Lung microvascular endothelial cell (primary cell): Measurements from ENCODE around the gene RAD50. TPM values are rescaled to one million over a fixed set of nuclear protein-coding genes. Genes with fewer than 3 reads are reported as not detected.
"Not testable (repeated sequence)": the region's sequence is repeated elsewhere in the genome, so short reads cannot be mapped to it uniquely, and the experiment has no call there.

Experiments
- DNase-seq, 2 donors: peaks; one replicate each; pipeline versions ENCODE4 v3.0.0 to v3.0.0-alpha.2; 2010; ENCODE audit warnings: low read depth in 2 of 2
- total RNA-seq: library from RNA; depleted of rRNA; stranded (reverse); fragments of >200 nt; gene quantifications from 2 replicates; pipeline ENCODE4 v1.2.1, GENCODE V29; 2014

RAD50 gene
- total RNA-seq, 1 donor from 2014 or later, result 6.0 TPM

DNA sequence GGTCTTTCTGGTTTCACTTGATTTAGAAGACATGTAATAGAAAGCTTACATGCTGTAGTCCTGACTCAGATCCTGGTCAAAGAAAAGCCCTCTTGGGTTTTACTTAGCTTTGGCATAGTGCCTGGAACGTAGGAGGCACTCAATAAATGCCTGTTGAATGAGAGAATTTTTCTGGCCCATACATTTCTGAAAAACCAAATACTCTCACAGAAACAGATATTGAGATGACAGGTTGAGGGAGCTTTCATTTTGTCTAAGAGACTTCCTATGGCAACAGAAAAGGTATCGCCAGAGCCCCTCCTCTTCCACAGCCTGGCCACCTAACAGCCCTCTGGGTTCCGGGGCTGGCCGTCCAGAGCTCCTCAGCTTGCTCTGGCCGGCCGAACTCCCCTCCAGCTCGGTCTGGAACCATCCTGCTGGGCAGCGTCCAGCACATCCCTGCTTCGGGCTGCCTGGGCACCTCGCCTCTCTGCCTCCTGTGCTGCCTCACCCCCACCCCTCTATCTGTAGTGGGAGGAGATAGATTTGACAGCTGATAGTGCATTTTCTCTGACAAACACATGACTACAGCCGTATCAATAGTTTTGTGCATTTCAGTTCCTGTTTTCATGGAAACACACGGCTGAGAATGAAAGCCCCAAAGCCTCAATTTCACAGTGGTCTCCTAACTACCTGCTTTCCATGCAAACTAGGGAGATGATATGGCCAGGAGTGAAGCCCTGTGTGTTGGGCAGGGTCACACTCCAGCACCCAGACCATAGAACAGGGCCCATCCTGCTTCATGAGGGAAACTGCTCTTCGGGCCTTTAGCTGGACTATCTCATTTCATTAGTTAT, 118.1 kb downstream of the RAD50 start:
- DNase-seq, result peak; percentile 40 to 90

DNA sequence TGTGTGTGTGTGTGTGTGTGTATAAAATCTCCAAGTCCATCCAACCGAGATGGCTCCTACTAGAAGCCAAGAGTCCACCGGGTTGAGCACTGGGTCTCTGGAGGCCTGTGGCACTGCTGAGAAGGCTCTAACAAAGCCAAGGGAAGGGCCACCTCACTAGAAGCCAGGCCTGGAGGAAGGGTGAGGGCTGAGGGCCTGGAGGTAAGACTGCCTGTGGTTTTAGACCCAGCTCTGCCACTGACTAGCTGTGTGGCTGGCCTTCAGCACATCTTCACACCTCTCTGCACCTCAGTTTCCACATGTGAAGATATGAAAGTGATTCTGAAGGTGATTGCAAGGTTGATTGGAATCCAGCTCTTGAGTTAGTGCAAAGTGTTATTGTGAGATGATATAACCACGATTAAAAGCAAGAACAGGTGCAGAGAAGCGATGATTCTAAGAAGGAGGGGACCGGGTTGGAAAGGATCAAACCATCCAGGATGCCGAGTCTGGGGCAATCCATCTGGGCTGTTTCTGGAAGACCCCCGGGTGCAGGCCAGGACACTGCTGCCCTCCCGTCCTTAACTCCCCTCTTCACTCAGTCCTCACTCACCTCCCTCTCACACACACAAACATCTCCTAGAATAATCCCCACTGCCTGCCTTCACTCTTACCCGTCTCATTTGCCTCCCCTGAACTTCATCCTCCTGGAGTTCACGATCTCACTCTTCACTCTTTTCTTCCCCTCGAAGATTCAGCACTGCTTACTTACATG, 119.3 kb downstream of the RAD50 start:
- DNase-seq, result no peak

DNA sequence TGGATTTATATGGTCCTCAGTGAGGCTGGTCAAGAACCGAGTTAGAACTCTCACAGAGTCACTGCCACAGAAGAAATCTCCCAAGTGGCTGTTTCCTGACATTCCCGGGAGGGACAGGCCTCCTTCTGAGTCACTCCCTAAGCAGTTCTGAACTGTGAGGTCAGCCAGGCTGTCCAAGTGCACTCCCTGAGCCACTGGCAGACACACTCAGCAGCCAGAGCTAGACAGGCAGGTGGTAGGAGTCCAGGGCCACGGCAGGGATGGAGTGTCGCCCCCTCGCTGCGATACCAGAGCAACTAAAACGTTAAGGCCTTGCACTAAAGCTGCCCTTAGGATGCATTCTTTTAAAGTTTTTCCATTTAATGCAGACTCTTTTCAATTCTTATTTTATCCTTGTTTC, 120.4 kb downstream of the RAD50 start:
- peak in 1 of 2 donors; percentile 90 for DNase-seq

DNA sequence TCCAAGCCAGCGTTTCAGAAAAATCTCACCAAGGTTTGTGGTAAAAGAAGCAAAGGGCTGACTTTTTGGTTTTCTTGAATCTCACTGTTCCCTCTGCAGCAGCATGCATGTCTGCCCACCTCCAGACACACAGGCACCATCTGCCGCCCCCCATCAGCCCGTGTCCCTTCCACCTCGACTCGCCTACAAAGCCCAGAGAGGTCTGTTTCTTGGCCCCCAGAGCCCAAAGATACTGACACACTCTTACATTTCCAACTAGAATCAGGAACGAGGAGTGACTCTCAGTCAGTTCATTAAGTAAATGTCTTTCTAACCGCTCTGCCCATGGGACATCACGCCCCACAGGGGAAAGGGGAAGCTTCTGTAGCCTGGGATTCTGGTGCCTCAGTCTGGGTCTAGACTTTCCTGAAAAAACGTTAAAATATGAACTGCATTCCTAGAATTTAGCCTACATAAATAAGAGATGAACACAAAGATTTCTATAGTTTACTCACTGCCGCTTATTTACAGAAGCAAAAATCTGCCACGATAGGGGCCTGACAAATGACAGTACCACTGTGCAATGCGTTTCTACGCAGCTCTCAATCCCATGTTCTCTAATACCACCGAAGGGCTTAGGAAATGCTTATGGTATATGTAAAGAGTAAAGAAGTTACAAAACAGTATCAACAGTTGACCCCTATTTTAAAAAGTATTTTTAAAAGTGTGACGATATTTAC, 121.1 kb downstream of the RAD50 start:
- no peak for DNase-seq

DNA sequence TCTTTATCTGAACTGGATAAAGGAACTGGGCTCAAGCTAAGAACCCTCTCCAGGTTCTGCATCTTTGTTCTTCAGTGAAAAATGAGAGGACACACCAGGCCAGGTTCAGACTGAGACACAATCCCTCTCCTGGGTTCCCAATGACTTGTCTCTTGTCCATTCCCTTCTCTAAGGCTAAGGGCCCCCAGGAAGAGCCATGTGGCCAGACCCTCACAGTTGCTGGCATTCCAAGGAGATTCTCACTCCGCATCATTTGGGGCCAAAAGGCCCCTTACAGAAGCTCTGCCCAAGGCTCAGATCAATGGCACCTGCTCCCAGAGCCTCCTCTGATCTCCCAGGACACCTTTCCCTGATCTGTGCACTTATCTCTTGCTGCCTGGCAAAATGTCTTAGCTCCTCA, 122.0 kb downstream of the RAD50 start:
- DNase-seq, result no peak

DNA sequence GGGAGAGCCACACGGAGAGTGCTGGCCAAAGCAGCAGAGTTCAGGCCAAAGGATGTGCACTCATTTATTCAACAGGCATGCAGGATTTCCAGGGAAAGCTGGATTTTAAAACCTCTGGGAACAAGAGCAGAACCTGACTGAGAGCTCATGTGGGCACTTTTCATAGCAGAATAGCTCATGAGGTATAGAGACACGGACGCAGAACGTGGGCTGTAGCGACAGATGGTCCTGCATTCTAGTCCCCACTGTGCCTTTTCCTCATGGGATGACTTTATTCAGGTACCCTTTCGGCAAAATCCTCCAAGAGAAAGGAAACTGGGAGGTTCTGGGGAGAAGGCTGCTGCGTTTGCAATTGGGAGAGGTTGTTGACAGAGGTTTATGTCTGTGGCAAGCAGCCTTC, 122.4 kb downstream of the RAD50 start:
- no peak for DNase-seq

DNA sequence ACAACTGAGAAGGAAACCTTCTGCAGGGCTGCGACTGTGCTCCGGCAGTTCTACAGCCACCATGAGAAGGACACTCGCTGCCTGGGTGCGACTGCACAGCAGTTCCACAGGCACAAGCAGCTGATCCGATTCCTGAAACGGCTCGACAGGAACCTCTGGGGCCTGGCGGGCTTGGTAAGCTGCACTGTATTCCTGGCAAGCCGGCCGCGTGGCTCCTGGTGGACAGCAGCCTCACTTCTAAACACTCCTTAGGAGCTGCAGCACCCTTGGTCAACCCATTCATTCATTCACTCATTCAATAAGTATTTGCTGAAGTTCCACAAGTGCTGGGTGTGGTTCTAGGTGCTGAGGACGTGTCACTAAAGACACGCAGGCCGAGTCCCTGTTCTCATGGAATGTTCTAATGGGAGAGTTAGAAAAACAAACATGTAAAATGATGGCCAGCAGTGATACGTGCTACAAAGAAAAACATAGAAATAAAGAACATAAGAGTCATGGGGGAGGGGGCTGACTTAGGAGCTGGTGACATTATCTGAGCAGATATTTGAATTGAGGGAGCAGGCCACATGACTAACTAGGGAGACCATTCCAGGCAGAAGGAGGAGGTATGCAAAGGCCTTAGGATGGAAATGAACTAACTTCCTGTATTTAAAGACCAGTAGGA, 123.1 kb downstream of the RAD50 start:
- peak; percentile 6 to 18 for DNase-seq

DNA sequence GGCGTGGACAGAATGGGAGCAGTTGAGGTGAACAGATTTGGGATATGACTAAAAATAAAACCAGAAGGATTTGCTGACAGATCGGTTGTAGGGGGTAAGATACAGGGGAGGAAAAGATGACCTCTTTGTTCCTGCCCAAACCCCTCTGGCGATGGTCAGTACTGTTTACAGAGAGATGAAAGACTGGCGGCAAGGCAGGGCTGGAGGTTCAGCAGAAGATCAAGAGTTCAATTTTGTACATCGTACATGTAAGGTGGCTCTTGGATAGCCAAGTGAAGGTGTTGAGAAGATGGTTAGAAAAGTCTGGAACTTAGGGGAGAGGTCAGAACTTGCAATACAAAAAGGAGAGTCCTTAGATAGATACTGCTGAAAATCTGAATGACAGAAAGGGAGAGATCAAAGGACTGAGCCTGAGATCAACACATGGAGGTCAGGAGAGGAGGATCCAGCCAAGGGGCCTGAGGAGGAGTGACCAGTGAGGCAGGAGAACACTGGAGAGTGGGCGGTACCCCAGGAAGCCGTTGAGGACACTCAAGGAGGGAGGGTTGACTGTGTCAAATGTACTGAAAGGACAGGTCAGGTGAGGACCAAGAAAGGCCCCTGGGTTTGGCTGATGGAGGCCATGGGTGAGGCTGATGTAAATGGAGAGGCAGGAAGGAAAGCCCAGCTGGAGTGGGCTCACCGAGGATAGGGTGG, 124.2 kb downstream of the RAD50 start:
- DNase-seq, result no peak

DNA sequence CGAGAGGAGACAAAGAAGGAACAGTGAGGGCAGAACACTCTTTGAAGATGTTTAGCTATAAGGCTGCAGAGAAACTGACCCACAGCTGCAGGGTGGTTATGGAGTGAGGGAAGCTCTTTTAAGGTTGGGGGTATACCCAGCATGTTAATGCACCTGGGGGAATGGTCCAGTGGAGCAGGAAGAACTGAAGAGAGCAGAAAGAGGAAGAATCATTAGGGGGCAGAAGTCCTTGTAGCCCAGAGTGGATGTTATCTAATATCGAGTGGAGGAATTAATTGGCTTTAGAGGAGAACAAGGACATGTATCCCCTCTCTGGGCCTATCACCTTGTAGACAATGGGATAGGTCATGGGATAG, 124.7 kb downstream of the RAD50 start:
- DNase-seq, result no peak

DNA sequence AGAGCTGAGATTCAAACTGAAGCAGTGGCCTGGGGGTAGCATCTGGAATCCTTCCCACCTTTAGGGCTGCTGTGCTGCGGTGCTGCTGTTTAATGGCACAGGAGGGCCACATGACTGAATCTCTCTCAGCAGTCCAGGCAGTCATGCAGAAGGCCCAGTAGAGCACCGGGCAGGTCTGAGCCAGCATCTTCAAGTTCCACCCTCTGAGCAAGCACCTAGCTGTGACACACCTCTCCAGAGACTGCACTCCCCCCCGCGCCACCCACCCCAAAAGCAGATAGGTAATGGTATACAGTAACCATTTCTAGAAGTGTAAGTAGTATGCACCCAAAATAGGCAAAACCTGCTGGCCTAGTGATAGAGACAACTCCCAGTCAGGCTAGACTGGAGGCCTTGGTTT, 125.2 kb downstream of the RAD50 start:
- DNase-seq, result no peak

DNA sequence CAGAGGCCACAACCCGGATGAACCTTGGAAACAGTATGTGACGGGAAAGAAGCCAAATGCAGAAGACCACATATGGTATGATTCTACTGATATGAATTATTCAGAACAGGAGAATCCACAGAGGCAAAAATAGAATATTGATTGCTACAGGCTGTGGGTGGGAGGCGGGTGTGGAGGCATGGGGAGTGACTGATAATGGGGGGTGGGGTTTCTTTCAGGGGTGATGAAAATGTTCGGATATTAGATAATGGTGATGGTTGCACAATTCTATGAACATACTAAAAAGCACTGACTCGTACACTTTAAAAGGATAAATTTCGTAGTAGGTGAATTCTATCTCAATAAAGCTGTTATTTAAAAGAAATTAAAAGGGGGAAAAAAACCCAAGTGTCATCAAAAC, 127.7 kb downstream of the RAD50 start:
- no peak for DNase-seq

DNA sequence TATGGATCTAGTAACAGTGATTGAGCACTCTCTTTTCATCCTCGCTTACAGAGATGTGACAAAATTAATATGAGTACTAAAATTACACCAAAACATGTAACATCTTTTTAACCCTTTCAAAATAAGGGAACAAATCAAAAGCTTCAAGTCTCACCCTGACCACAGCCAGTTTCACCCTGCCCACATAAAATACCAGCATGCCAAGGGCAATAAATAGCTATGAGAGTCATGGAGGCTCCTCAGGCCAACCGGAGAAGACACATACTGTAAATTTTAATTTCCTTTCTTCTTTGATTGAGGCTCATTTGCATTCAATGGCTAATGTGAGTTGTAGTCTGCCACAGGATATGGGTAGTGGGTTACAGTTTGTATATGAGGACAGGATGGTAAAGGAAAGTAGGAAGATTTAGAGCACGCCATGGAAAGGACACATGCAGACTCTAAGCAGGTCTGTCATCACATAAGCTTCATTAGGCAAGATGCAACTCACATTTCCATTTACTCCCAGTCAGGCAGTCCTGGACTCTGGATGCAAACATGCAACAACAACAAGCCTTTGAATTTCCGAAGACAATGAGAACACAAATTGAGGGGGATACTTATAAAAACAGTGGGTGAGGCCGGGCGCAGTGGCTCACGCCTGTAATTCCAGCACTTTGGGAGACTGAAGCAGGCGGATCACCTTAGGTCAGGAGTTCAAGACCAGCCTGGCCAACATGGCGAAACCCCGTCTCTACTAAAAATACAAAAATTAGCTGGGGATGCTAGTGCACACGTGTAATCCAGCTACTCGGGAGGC, 128.3 kb downstream of the RAD50 start:
- DNase-seq, result no peak

DNA sequence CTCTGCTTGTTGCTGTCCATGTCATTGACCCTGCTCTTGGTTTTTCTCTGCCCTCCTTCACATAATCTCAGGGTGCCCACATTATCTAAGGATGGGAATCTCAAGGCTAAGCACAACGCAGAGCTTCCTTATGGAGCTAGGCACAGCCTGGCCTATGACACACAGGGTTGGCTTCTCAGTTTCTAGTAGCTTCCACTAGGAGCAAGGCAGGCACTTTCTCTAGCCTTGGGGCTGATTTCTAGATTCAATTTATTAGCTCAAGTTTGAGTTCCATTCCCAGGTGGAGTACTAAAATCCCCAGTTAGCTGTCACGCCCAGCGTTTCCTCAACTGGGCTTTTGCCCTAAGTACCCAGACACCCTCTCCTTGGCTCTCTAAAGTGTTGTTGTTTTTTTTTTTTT, 129.4 kb downstream of the RAD50 start:
- DNase-seq, result no peak

DNA sequence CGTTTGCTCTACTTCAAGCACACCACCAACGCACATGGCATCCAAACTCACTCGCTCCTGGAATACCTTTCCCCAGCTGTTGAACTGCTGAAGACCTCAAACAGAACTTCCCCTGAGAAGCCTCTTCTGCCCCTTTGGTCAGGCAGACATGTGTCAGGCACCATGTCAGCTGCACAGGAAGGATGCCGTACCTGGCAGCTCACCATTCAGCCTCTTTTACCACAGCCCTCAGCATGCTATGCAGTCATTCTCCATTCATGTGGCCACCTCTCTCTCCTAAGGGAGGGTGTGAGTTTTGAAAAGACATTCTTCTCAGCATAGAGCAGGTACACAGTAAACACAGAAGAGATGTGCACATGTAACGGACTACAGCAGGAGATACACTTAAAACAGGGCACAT, 131.2 kb downstream of the RAD50 start:
- DNase-seq, result no peak

DNA sequence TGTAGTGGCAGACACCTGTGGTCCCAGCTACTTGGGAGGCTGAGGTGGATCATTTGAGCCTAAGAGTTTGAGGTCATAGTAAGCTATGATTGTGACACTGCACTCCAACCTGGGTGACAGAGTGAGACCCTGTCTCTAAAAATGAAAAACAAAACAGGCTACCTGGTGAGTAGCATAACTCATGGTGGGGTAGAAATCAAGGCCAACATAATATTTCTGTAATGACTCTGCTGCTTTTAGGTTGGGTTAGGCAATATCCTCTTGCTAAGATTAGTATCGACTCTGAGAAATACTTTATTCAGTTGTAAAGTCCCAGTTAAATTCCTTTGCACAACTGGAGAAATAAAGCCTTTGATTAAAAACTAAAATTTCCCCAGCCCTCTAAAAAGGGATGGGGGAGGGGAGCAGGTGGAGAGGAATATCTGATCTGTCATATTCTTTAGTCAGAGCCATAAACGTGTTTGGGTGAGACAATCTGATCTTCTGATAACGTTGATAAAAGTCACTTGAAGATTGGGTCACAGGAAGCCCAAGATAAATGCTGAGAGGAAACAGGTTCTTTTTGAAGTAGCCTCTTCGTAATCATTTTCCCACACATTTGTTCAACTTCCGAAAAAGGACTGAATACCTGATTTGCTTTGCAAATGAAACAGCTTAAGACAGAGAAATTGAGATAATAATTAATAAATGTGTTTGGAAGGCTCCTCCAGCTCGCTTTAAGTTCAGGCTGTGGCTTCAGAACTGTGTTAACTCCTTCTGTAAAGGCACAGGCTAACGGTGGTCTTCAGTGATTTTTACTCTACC, 132.0 kb downstream of the RAD50 start:
- DNase-seq, result no peak

DNA sequence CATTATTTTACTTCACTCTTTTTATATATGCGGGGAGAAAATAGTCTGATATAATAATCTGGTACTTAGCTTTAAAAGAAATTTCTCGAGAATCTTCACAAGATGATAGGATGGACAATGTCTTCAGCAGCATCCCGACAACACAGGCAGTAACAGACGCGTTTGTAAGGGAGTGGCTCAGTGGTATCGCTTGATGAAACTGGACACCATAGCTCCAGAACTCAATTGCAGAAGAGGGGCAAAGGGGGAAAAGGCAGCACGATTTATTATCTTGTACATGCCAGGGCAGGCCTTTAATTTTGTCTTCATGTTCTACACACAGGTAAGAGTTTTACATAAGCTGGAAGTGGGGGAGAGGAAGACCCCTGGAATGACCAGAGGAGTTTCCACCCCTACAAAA, 132.7 kb downstream of the RAD50 start:
- no peak for DNase-seq

DNA sequence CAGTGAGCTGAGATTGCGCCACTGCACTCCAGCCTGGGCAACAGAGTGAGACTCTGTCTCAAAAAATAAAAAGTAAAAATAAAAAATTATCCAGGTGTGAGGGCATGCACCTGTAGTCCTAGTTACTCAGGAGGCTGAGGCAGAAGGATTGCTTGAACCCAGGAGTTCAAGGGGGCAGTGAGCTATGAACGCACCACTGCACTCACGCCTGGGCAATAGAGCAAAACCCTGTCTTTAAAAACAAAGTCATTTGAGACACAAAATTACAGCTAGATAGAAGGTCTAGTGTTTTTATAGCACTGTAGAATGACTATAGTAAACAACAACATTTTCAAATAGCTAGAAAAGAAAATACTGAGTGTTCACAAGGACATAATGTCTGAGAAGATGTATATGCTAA, 133.4 kb downstream of the RAD50 start:
- no peak for DNase-seq

DNA sequence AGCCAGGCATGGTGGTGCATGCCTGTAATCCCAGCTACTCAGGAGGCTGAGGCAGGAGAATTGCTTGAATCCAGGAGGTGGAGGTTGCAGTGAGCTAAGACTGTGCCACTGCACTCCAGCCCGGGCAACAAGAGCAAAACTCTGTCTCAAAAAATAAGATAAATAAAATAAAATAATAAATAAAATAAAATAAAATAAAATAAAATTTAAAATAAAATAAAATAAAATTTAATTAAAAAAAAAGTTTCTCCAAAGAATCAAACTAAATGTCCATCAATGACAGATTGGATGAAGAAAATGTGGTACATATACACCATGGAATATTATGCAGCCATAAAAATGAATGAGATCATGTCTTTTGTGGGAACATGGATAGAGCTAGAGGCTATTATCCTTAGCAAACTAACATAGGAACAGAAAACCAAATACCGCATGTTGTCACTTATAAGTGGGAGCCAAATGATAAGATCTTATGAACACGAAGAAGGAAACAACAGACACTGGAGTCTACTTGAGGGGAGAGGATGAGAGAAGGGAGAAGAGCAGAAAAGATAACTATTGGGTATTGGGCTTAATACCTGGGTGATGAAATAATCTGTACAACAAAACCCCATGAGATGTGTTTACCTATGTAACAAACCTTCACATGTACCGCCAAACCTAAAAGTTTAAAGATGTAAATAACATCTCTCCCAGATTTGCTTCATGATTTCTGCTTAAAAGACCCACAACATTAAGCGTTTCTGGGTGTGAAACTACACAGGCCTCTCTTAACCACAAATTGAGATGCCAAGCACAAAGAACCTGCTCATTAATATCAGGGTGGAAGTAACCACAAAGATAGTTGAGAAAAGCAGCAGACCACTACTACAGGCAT, 135.2 kb downstream of the RAD50 start:
- not testable (repeated sequence) for DNase-seq

DNA sequence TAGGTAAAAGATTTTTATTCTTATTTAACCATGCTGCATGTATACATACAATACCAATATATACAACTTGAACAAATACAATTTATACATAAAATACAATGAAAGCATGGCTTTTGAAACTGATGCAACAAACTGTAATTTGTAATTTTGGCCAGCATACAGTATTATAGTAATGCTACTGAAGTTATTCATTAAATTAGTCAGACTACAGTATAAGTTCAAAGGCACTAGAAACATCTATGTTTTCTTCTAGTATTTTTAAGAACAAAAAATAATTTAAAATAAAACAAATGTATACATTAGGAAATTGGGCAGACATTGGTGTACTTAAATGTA, 135.8 kb downstream of the RAD50 start:
- no peak for DNase-seq
